ENCODE measurements around the gene SNX32.

DNA sequence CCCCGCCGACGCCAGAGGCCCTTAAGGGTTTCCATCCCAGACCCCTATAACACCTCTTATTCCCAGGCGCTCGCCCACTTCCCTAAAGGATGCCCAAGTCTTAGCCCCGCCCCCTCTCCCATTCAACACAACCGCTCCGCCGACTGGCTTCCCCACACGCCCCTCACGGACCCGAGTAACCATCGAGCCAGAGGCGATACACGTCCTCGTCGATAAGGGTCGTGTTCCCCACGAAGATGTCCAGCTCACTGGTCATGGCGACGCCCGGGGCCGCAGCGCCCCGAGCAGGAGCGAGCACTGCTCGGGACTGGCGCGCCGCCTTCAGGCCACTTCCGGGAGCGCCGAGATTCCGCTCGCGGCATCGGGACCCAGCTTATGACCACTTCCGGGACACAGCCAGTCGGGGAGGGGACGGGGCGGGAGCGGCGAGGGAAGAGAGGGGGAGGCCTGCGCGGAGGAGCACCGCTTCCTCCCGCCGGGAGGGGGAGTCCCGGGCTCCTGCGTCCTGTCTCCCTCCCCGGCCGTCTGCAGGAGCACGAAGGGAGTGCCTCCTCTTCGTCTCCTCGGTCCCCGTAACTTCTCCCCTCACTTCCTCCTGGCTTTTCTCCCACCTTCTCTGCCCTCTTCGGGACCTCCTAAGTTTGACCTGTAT lies 54.5 kb downstream of the SNX32 start, which contains the start of gene FIBP:
- TF ChIP-seq ZNF274 (IDR thresholded peaks at IDR 0.05; ENCODE audit: low read depth, low read length) (no peak), YY1 (IDR thresholded peaks at IDR 0.05; ENCODE audit: insufficient read depth, insufficient read length) (peak; percentile 7)

Data from NT2/D1 (cell line).